Esophagus muscularis mucosa (tissue), 4 donors: Measurements from ENCODE around the gene ZNF200. TPM values are rescaled to one million over a fixed set of nuclear protein-coding genes. Genes with fewer than 3 reads are reported as not detected.

ENCODE experiments used
- DNase-seq: peaks from one replicate; pipeline ENCODE4 v3.0.0-alpha.2; 2017; ENCODE audit errors: extremely low spot score
- H3K27ac ChIP-seq, 4 donors: fragments of 200-600 bp; sonication (generic); replicated peaks in 1 of 4; 1 replicate in 3 of 4; 2 replicates in 1 of 4; pipeline ENCODE4 v1.5.1; 2016 to 2019; ENCODE audit warnings: mild to moderate bottlenecking in 1 of 4
- H3K27me3 ChIP-seq, 4 donors: fragments of 200-600 bp; sonication (generic); one replicate each; pipeline versions ENCODE4 v1.5.1 to v1.6.0; 2016 to 2019
- H3K36me3 ChIP-seq, 4 donors: fragments of 200-600 bp; sonication (generic); one replicate each; pipeline ENCODE4 v1.5.1; 2016 to 2019
- H3K4me1 ChIP-seq, 4 donors: fragments of 200-600 bp; sonication (generic); one replicate each; pipeline ENCODE4 v1.5.1; 2016 to 2019
- H3K4me3 ChIP-seq, 4 donors: fragments of 200-600 bp; sonication (generic); 1 replicate in 2 of 4; 2 replicates in 2 of 4; pipeline ENCODE4 v1.5.1; 2016 to 2019; ENCODE audit warnings: mild to moderate bottlenecking in 4 of 4, moderate library complexity in 1 of 4
- H3K9me3 ChIP-seq, 4 donors: fragments of 200-600 bp; sonication (generic); 1 replicate in 3 of 4; 2 replicates in 1 of 4; pipeline ENCODE4 v1.5.1; 2016 to 2019
- CTCF ChIP-seq, 3 experiments: fragments of 200-600 bp in 2 of 3; fragments of 450-650 bp in 1 of 3; sonication (generic) in 2 of 3; IDR thresholded peaks; one replicate each; pipeline ENCODE4 v1.5.1; 2017 to 2019; ENCODE audit warnings: antibody characterized with exemption in 3 of 3, mild to moderate bottlenecking in 2 of 3, moderate library complexity in 1 of 3
- EP300 ChIP-seq: sonication (generic); formaldehyde crosslinking; IDR thresholded peaks from one replicate; pipeline ENCODE4 v1.6.1; 2017; ENCODE audit warnings: antibody characterized with exemption
- POLR2A ChIP-seq: fragments of 450-650 bp; IDR thresholded peaks from one replicate; pipeline ENCODE4 v1.6.1; 2017; ENCODE audit warnings: antibody characterized with exemption, moderate library complexity, mild to moderate bottlenecking, low read depth
- POLR2AphosphoS5 ChIP-seq, 2 donors: sonication (generic); formaldehyde crosslinking; IDR thresholded peaks; one replicate each; pipeline ENCODE4 v1.6.1; 2017; ENCODE audit warnings: antibody characterized with exemption in 2 of 2
- WGBS: methylation state at CpG from one replicate; pipeline ENCODE4 v1.1.5; 2018; 5-methylcytosine and 5-hydroxymethylcytosine counted together
- intact Hi-C: fragments of 100-400 bp; cut with DNase I; formaldehyde crosslinking; loops from one replicate; pipeline ENCODE4 v1.15.1; 2023
- total RNA-seq, 4 donors: library from RNA; depleted of rRNA; stranded (reverse); fragments of >200 nt; gene quantifications; one replicate each; pipeline versions ENCODE4 v1.1.0 to v1.2.1, GENCODE V29; 2016

ZNF200 gene
- total RNA-seq, 4 donors from 2014 or later: 5.8 to 8.2 (median 7.1) TPM

DNA sequence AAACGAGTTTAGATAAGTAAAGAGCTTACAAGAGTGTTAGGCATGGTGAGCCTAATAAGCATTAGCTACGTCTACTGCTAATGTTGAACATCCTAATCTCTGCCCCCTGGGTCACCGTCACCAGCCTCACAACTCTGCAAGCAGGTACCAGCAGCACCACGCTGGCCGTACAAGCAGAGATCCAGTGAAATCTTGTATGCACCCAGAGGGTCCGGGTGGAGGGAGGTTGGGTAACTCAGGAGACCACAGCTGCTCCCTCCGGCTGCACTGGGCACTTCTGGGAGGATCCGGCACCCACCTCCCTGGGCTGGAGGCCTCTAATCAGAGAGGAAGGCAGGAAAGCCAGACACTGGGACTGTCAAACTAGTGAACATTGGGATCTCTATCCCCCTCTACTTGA is 55.3 kb downstream of the ZNF200 start:
- Histone ChIP-seq H3K27ac (no peak overlapping the region), H3K4me3 (no peak overlapping the region), H3K27me3 (peaks cover 11 to 100% (median 71%) of the 10 kb centered on the region in 4 donors), H3K4me1 (peaks cover 10 to 23% (median 16%) of the 10 kb centered on the region in 4 donors), H3K36me3 (no peaks in the 10 kb centered on the region), H3K9me3 (no peaks in the 10 kb centered on the region)
- intact Hi-C loops: no loop called here
- DNase-seq: no peak
- 70% methylated on average over 7 of the region's 8 CpGs for WGBS
- TF ChIP-seq POLR2AphosphoS5 (IDR thresholded peaks at IDR 0.05) (no peak), POLR2A (no peak), CTCF (IDR thresholded peaks at IDR 0.05) (no peak), EP300 (no peak)

GRCh38 chr16:3175157-3176093 is 59.5 kb downstream of the ZNF200 start:
- TF ChIP-seq CTCF (IDR thresholded peaks at IDR 0.05) (no peak), POLR2A (no peak), POLR2AphosphoS5 (IDR thresholded peaks at IDR 0.05) (no peak), EP300 (no peak)
- no peaks in the 10 kb centered on the region for H3K36me3 ChIP-seq
- H3K27me3 ChIP-seq: peaks cover 6 to 100% (median 76%) of the 10 kb centered on the region in 4 donors
- H3K4me3 ChIP-seq: no peak overlapping the region
- no peaks in the 10 kb centered on the region for H3K9me3 ChIP-seq
- no peak overlapping the region for H3K27ac ChIP-seq
- peaks cover 12 to 36% (median 23%) of the 10 kb centered on the region in 4 donors for H3K4me1 ChIP-seq
- DNase-seq: no peak
- WGBS: 19% methylated on average over 15 of the region's 39 CpGs
- intact Hi-C loops: no loop called here

DNA sequence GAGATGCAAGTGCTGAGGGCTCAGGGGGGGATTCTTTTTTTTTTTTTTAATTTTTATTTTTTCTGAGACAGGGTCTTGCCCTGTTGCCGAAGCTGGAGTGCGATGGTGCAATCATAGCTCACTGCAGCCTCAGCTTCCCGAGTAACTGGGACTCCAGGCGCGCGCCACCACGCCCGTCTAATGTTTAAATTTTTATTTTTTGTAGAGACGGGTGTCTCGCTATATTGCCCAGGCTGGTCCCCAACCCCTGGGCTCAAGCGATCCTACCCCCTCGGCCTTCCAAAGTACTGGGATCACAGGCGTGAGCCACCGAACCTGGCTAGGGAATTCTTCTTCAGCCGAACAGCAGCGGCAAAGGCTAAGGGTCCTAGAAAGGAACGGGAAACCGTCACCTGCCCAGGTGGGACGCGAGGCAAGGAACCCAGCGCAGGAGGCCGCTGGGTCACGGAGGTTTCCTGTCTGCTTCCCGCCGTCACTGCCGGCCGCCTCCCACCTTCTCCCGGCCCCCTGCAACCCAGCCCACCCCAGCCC is 60.3 kb downstream of the ZNF200 start:
- WGBS: 14% methylated on average over 28 of the region's 28 CpGs
- Histone ChIP-seq H3K36me3 (no peaks in the 10 kb centered on the region), H3K27me3 (peaks cover 8 to 100% (median 76%) of the 10 kb centered on the region in 4 donors), H3K4me1 (peaks cover 16 to 40% (median 26%) of the 10 kb centered on the region in 4 donors), H3K9me3 (no peaks in the 10 kb centered on the region), H3K27ac (no peak overlapping the region), H3K4me3 (no peak overlapping the region)
- DNase-seq: no peak
- TF ChIP-seq POLR2AphosphoS5 (IDR thresholded peaks at IDR 0.05) (no peak), POLR2A (no peak), CTCF (IDR thresholded peaks at IDR 0.05) (no peak), EP300 (no peak)
- intact Hi-C loops: no loop called here

DNA sequence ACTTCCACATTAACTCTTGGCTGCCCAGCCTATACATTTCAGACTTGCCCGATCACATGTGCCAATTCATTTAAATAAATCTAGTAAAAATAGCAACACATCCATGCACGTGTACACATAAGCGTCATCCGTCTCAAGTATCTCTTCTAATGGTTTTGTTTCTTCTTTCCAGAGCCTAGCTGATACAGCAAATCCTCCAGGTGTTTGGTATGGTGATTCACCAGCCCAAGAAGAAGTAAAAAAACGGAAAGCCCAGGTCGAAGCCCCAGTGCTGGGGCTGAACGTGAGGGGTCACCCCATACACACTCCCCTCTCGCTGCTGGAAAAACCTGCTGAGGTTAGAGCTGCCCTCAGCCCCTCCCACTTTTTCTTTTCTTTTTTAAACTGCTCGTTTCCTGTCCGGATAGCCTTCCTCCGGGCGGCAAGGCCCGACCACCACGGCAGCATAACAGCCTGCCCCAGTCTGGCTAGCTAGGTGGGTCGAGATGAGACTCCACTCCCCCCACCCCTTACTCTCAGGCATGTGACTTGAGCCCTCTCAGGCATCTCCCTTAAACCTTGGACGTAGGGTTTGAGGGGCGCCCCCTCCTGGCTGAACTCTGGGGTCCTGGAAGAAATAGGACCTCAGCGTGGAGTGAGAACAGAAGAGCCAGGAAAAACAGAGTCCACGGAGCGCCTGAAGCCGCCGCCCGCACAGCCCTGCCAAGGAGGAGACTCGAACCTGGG is 60.9 kb downstream of the ZNF200 start:
- no peak overlapping the region for H3K27ac ChIP-seq
- H3K36me3 ChIP-seq: no peaks in the 10 kb centered on the region
- no peaks in the 10 kb centered on the region for H3K9me3 ChIP-seq
- DNase-seq: no peak
- no peak overlapping the region for H3K4me3 ChIP-seq
- H3K27me3 ChIP-seq: peaks cover 8 to 100% (median 76%) of the 10 kb centered on the region in 4 donors
- intact Hi-C loops: no loop called here
- H3K4me1 ChIP-seq: peaks cover 16 to 40% (median 26%) of the 10 kb centered on the region in 4 donors
- 10% methylated on average over 23 of the region's 24 CpGs for WGBS
- TF ChIP-seq POLR2A (no peak), POLR2AphosphoS5 (IDR thresholded peaks at IDR 0.05) (no peak), CTCF (IDR thresholded peaks at IDR 0.05) (no peak), EP300 (no peak)

Other genes with a start within 250 kb of the ZNF200 start
- under 1 TPM in 3 of 4 donors, not detected in 1; 0.17 to 0.42 (median 0.32) TPM for gene CLDN9, start 222.2 kb downstream of the ZNF200 start, total RNA-seq
- gene CLDN6, start 217.0 kb downstream of the ZNF200 start, total RNA-seq: not detected
- gene TNFRSF12A, start 214.8 kb downstream of the ZNF200 start, total RNA-seq: 100 to 1,000 TPM in 1 of 4 donors, 10 to 100 TPM in 3; 20.9 to 140 (median 57.5) TPM
- 100 to 1,000 TPM in 2 of 4 donors, 10 to 100 TPM in 2; 28.8 to 134 (median 72.2) TPM for gene HCFC1R1, start 211.2 kb downstream of the ZNF200 start, total RNA-seq
- 10 to 100 TPM; 14.1 to 27.9 (median 23.0) TPM for gene THOC6, start 211.1 kb downstream of the ZNF200 start, total RNA-seq
- under 1 TPM in 2 of 4 donors, not detected in 2; 0.19 to 0.42 TPM for gene BICDL2, start 198.2 kb downstream of the ZNF200 start, total RNA-seq
- 1 to 10 TPM in 1 of 4 donors, under 1 TPM in 3; under 0.01 to 4.5 (median 0.12) TPM for gene MMP25, start 188.6 kb downstream of the ZNF200 start, total RNA-seq
- 10 to 100 TPM; 13.7 to 40.8 (median 31.2) TPM for gene IL32, start 169.5 kb downstream of the ZNF200 start, total RNA-seq
- not detected for gene ZSCAN10, start 135.9 kb downstream of the ZNF200 start, total RNA-seq
- gene ZNF205, start 122.6 kb downstream of the ZNF200 start, total RNA-seq: 10 to 100 TPM; 10.6 to 25.0 (median 17.1) TPM
- 10 to 100 TPM in 3 of 4 donors, 1 to 10 TPM in 1; 8.4 to 18.3 (median 13.5) TPM for gene ZNF213, start 100.1 kb downstream of the ZNF200 start, total RNA-seq
- not detected for gene OR1F1, start 47.0 kb downstream of the ZNF200 start, total RNA-seq
- 1 to 10 TPM; 1.2 to 4.0 (median 1.5) TPM for gene MEFV, start 21.5 kb upstream of the ZNF200 start, total RNA-seq
- gene ZNF263, start 48.3 kb upstream of the ZNF200 start, total RNA-seq: 10 to 100 TPM; 31.1 to 54.3 (median 42.8) TPM
- gene TIGD7, start 70.3 kb upstream of the ZNF200 start, total RNA-seq: 1 to 10 TPM; 4.6 to 8.3 (median 7.6) TPM
- 10 to 100 TPM; 15.4 to 18.9 (median 16.9) TPM for gene ZNF75A, start 70.3 kb upstream of the ZNF200 start, total RNA-seq
- not detected for gene OR2C1, start 120.7 kb upstream of the ZNF200 start, total RNA-seq
- gene ZSCAN32, start 165.8 kb upstream of the ZNF200 start, total RNA-seq: 10 to 100 TPM; 12.9 to 16.1 (median 15.2) TPM
- 10 to 100 TPM in 3 of 4 donors, 1 to 10 TPM in 1; 8.9 to 23.2 (median 16.4) TPM for gene ZNF174, start 166.1 kb upstream of the ZNF200 start, total RNA-seq
- 1 to 10 TPM; 1.5 to 2.2 (median 1.8) TPM for gene ZNF597, start 208.3 kb upstream of the ZNF200 start, total RNA-seq
- gene NAA60, start 208.5 kb upstream of the ZNF200 start, total RNA-seq: 10 to 100 TPM; 28.0 to 59.8 (median 47.8) TPM